Hepatocyte (in vitro differentiated cells): ENCODE measurements around the gene MPHOSPH8. TPM values are rescaled to one million over a fixed set of nuclear protein-coding genes. Genes with fewer than 3 reads are reported as not detected.

Source experiments
- DNase-seq: peaks from one replicate; pipeline ENCODE4 v3.0.0-alpha.2; 2016; ENCODE audit warnings: low spot score
- H2AFZ ChIP-seq: fragments of 200-600 bp; sonication (generic); 2 replicates; pipeline ENCODE4 v1.6.0; 2016; ENCODE audit warnings: antibody characterized with exemption, mild to moderate bottlenecking
- H3K27ac ChIP-seq: fragments of 200-600 bp; sonication (generic); 2 replicates; pipeline ENCODE4 v1.5.1; 2016; ENCODE audit warnings: mild to moderate bottlenecking
- H3K27me3 ChIP-seq: fragments of 200-600 bp; sonication (generic); 2 replicates; pipeline ENCODE4 v1.6.1; 2016
- H3K36me3 ChIP-seq: fragments of 200-600 bp; sonication (generic); replicated peaks from 2 replicates; pipeline ENCODE4 v1.5.1; 2016; ENCODE audit warnings: low read depth; ENCODE audit not compliant: insufficient read depth
- H3K4me1 ChIP-seq: fragments of 200-600 bp; sonication (generic); 2 replicates; pipeline ENCODE4 v1.5.1; 2016; ENCODE audit warnings: mild to moderate bottlenecking, moderate library complexity; ENCODE audit not compliant: insufficient read depth
- H3K4me2 ChIP-seq: fragments of 200-600 bp; sonication (generic); 2 replicates; pipeline ENCODE4 v1.6.0; 2016
- H3K4me3 ChIP-seq: fragments of 200-600 bp; sonication (generic); 2 replicates; pipeline ENCODE4 v1.5.1; 2016; ENCODE audit warnings: mild to moderate bottlenecking
- H3K79me2 ChIP-seq: fragments of 200-600 bp; sonication (generic); 2 replicates; pipeline ENCODE4 v1.6.0; 2017; ENCODE audit warnings: mild to moderate bottlenecking
- H3K9me2 ChIP-seq: fragments of 200-600 bp; sonication (generic); replicated peaks from 2 replicates; pipeline ENCODE4 v1.6.0; 2017; ENCODE audit warnings: mild to moderate bottlenecking; ENCODE audit not compliant: insufficient read depth
- H3K9me3 ChIP-seq: fragments of 200-600 bp; sonication (generic); 2 replicates; pipeline ENCODE4 v1.5.1; 2016; ENCODE audit warnings: low read depth, mild to moderate bottlenecking
- H4K20me1 ChIP-seq: fragments of 200-600 bp; sonication (generic); 2 replicates; pipeline ENCODE4 v1.6.0; 2016; ENCODE audit warnings: mild to moderate bottlenecking; ENCODE audit not compliant: insufficient read depth, poor library complexity, severe bottlenecking
- EZH2 ChIP-seq: fragments of 200-600 bp; sonication (generic); IDR thresholded peaks from 2 replicates; pipeline ENCODE4 v1.6.1; 2016; ENCODE audit warnings: antibody characterized with exemption, mild to moderate bottlenecking, borderline replicate concordance
- EZH2phosphoT487 ChIP-seq: fragments of 200-600 bp; sonication (generic); IDR thresholded peaks from one replicate; pipeline ENCODE4 v1.6.1; 2018; ENCODE audit warnings: antibody characterized with exemption, mild to moderate bottlenecking, low read depth, moderate library complexity; ENCODE audit not compliant: unreplicated experiment, severe bottlenecking
- WGBS: methylation state at CpG from one replicate; pipeline ENCODE4 v1.1.6; 2016; ENCODE audit warnings: low lambda C conversion rate; ENCODE audit errors: missing lambda C conversion rate; 5-methylcytosine and 5-hydroxymethylcytosine counted together
- polyA plus RNA-seq: library from polyadenylated mRNA; unstranded; fragments of >200 nt; fragmentation: Nextera tagmentation; extraction: Ambion mirVana; gene quantifications from 2 replicates; pipeline ENCODE4 v1.2.1, GENCODE V29; 2016
- total RNA-seq: library from RNA; depleted of rRNA; stranded (reverse); fragments of >200 nt; gene quantifications from 2 replicates; pipeline ENCODE4 v1.2.3, GENCODE V29; 2014
- TF ChIP-seq, protein P1 (sequence below): fragments of 200-600 bp; sonication (generic); IDR thresholded peaks from 2 replicates; pipeline ENCODE4 v1.5.1; 2016; ENCODE audit warnings: antibody characterized with exemption, mild to moderate bottlenecking; ENCODE audit not compliant: poor library complexity

The MPHOSPH8 gene
- total and polyA plus RNA-seq, 2 experiments from 2014 or later = 12.8 to 17.5 TPM

DNA sequence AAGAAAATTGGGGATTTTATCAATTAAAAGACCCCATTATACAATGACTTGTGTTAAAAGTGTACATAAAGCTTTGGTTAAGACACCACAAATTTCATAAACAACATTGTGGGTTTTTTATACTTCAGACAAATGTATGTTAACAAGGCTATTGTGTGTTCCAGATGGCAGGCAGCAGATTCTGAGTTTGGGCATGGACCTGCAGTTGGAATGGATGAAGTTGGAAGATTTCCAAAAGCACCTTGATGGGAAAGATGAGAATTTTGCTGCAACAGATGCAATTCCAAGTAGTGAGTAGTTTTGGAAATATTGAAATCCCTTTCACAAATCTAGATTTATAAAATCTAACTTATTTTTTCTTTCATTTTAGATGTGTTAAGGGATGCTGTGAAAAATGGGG is 25.4 kb downstream of the MPHOSPH8 start:
- Histone ChIP-seq H3K9me3 (no peaks in the 10 kb centered on the region), H3K4me2 (no peak overlapping the region), H2AFZ (no peak overlapping the region), H3K36me3 (no peaks in the 10 kb centered on the region), H3K27ac (no peak overlapping the region), H3K9me2 (no peaks in the 10 kb centered on the region), H3K79me2 (no peaks in the 10 kb centered on the region), H3K4me3 (no peak overlapping the region), H4K20me1 (no peaks in the 10 kb centered on the region), H3K27me3 (no peaks in the 10 kb centered on the region), H3K4me1 (no peaks in the 10 kb centered on the region)
- TF ChIP-seq EZH2phosphoT487 (no peak), EZH2 (no peak)
- TF ChIP-seq, protein P1, sequence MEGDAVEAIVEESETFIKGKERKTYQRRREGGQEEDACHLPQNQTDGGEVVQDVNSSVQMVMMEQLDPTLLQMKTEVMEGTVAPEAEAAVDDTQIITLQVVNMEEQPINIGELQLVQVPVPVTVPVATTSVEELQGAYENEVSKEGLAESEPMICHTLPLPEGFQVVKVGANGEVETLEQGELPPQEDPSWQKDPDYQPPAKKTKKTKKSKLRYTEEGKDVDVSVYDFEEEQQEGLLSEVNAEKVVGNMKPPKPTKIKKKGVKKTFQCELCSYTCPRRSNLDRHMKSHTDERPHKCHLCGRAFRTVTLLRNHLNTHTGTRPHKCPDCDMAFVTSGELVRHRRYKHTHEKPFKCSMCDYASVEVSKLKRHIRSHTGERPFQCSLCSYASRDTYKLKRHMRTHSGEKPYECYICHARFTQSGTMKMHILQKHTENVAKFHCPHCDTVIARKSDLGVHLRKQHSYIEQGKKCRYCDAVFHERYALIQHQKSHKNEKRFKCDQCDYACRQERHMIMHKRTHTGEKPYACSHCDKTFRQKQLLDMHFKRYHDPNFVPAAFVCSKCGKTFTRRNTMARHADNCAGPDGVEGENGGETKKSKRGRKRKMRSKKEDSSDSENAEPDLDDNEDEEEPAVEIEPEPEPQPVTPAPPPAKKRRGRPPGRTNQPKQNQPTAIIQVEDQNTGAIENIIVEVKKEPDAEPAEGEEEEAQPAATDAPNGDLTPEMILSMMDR = no peak
- DNase-seq = no peak

DNA sequence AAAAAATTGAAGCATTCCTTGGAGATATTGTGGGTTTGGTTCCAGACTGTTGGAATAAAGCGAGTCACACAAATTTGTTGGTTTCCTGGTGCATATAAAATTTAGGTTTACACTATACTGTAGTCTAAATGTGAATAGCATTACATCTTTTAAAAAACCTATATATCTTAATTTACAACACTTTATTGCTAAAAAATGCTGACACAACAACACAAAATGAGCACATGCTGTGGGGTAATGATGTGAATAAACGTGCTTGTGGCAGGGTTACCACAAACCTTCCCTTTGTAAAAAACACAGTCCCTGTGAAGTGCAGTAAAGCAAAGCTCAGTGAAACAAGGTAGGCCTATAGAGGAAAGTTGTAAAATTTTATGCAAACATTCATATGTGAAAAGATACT is 27.7 kb downstream of the MPHOSPH8 start:
- Histone ChIP-seq H3K4me3 (no peak overlapping the region), H3K4me2 (no peak overlapping the region), H3K27ac (no peak overlapping the region), H3K27me3 (no peaks in the 10 kb centered on the region), H2AFZ (no peak overlapping the region), H4K20me1 (no peaks in the 10 kb centered on the region), H3K9me2 (no peaks in the 10 kb centered on the region), H3K9me3 (no peaks in the 10 kb centered on the region), H3K79me2 (no peaks in the 10 kb centered on the region), H3K36me3 (no peaks in the 10 kb centered on the region), H3K4me1 (no peaks in the 10 kb centered on the region)
- DNase-seq = no peak
- TF ChIP-seq EZH2 = no peak
- TF ChIP-seq EZH2phosphoT487 = no peak
- TF ChIP-seq, protein P1 = no peak
- WGBS = 94% methylated on average over 2 of the region's 2 CpGs

DNA sequence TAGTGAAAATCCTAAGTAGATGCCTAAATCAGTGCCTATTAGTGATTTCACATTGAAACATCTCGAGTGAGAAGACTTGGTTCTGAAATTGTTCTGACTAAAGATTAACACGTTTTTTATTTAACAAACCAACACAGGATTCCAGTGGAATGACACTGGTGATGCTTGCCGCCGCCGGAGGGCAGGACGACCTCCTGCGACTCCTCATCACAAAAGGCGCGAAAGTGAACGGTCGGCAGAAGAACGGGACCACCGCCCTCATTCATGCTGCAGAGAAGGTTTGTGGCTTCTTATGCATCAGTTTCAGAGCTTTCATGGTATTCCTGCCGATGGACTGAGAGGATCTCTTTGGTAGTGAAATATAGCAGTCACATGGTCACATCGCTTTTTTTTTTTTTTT is 28.1 kb downstream of the MPHOSPH8 start:
- 97% methylated on average over 15 of the region's 15 CpGs for WGBS

More for the DNA sequence above, 28.1 kb downstream of the MPHOSPH8 start:
- Histone ChIP-seq H3K4me2 (no peak overlapping the region), H3K9me2 (no peaks in the 10 kb centered on the region), H2AFZ (no peak overlapping the region), H3K9me3 (no peaks in the 10 kb centered on the region), H3K36me3 (no peaks in the 10 kb centered on the region), H3K79me2 (no peaks in the 10 kb centered on the region), H3K4me3 (no peak overlapping the region), H4K20me1 (no peaks in the 10 kb centered on the region), H3K27ac (no peak overlapping the region), H3K4me1 (no peaks in the 10 kb centered on the region), H3K27me3 (no peaks in the 10 kb centered on the region)
- DNase-seq = no peak
- TF ChIP-seq, protein P1 = no peak
- TF ChIP-seq EZH2 (no peak), EZH2phosphoT487 (no peak)
